H1 (cell line): ENCODE results near the gene INTS15. TPM values are rescaled to one million over a fixed set of nuclear protein-coding genes. Genes with fewer than 3 reads are reported as not detected.

Experiments
- ATF3 ChIP-seq: IDR thresholded peaks from 2 replicates; pipeline ENCODE4 v1.6.1; 2011; ENCODE audit warnings: low read depth, mild to moderate bottlenecking, low read length; ENCODE audit not compliant: insufficient read depth
- BCL11A ChIP-seq, 2 experiments: IDR thresholded peaks; one replicate each; pipeline ENCODE4 v1.6.1; 2011; ENCODE audit warnings: low read depth in 2 of 2, low read length in 2 of 2, mild to moderate bottlenecking in 2 of 2
- FOSL1 ChIP-seq: IDR thresholded peaks from 2 replicates; pipeline ENCODE4 v1.6.1; 2011; ENCODE audit warnings: mild to moderate bottlenecking, low read depth, low read length, moderate library complexity; ENCODE audit not compliant: insufficient read depth
- GTF2F1 ChIP-seq: IDR thresholded peaks from 2 replicates; pipeline ENCODE4 v1.6.1; 2012; ENCODE audit warnings: low read depth, low read length, improper control_type of control experiment, borderline replicate concordance
- JUN ChIP-seq: IDR thresholded peaks from 2 replicates; pipeline ENCODE4 v1.6.1; 2011; ENCODE audit warnings: low read depth, mild to moderate bottlenecking, improper control_type of control experiment, low read length
- SAP30 ChIP-seq: fragments of 300-600 bp; sonication (generic); IDR thresholded peaks from 2 replicates; pipeline ENCODE4 v1.7.1; 2012; ENCODE audit warnings: low read length, moderate library complexity, mild to moderate bottlenecking, inconsistent platforms; ENCODE audit not compliant: insufficient read depth, insufficient replicate concordance
- SIRT6 ChIP-seq: IDR thresholded peaks from one replicate; pipeline ENCODE4 v1.7.1; 2012; ENCODE audit warnings: low read length, inconsistent platforms
- ZNF274 ChIP-seq: IDR thresholded peaks from 2 replicates; pipeline ENCODE4 v1.7.0; 2012; ENCODE audit warnings: low read length, borderline replicate concordance; ENCODE audit errors: extremely low read depth
- polyA plus RNA-seq, 7 experiments: library from polyadenylated mRNA; depleted of rRNA in 3 of 7; stranded (reverse) in 5 of 7; unstranded in 2 of 7; fragments of >200 nt in 5 of 7; fragments of 200-250 nt in 2 of 7; gene quantifications; 1 replicate in 5 of 7; 2 replicates in 1 of 7; 4 replicates in 1 of 7; pipeline versions ENCODE4 v1.2.1 to v1.2.3, GENCODE V29; 2011 to 2013; ENCODE audit warnings: missing spikeins in 2 of 7, mixed read lengths in 2 of 7
- total RNA-seq: library from RNA; stranded (reverse); fragmentation: NEBNext Ultra II Directional; extraction: Animal tissue kit (Norgen Biotek cat#: 25700); gene quantifications from 2 replicates; pipeline ENCODE4 v1.2.1, GENCODE V29; 2021
- TF ChIP-seq, protein P1 (sequence below): fragments of 300-600 bp; sonication (generic); IDR thresholded peaks from 2 replicates; pipeline ENCODE4 v1.7.1; 2012; ENCODE audit warnings: low read length, moderate library complexity, mild to moderate bottlenecking, inconsistent platforms; ENCODE audit not compliant: insufficient replicate concordance

Gene INTS15
- total and polyA plus RNA-seq, 2 of the 8 experiments (the other 6 are each of a cell fraction or from before 2014, with no cell fraction given), result 23.0 to 25.7 TPM

- TF ChIP-seq, protein P1, sequence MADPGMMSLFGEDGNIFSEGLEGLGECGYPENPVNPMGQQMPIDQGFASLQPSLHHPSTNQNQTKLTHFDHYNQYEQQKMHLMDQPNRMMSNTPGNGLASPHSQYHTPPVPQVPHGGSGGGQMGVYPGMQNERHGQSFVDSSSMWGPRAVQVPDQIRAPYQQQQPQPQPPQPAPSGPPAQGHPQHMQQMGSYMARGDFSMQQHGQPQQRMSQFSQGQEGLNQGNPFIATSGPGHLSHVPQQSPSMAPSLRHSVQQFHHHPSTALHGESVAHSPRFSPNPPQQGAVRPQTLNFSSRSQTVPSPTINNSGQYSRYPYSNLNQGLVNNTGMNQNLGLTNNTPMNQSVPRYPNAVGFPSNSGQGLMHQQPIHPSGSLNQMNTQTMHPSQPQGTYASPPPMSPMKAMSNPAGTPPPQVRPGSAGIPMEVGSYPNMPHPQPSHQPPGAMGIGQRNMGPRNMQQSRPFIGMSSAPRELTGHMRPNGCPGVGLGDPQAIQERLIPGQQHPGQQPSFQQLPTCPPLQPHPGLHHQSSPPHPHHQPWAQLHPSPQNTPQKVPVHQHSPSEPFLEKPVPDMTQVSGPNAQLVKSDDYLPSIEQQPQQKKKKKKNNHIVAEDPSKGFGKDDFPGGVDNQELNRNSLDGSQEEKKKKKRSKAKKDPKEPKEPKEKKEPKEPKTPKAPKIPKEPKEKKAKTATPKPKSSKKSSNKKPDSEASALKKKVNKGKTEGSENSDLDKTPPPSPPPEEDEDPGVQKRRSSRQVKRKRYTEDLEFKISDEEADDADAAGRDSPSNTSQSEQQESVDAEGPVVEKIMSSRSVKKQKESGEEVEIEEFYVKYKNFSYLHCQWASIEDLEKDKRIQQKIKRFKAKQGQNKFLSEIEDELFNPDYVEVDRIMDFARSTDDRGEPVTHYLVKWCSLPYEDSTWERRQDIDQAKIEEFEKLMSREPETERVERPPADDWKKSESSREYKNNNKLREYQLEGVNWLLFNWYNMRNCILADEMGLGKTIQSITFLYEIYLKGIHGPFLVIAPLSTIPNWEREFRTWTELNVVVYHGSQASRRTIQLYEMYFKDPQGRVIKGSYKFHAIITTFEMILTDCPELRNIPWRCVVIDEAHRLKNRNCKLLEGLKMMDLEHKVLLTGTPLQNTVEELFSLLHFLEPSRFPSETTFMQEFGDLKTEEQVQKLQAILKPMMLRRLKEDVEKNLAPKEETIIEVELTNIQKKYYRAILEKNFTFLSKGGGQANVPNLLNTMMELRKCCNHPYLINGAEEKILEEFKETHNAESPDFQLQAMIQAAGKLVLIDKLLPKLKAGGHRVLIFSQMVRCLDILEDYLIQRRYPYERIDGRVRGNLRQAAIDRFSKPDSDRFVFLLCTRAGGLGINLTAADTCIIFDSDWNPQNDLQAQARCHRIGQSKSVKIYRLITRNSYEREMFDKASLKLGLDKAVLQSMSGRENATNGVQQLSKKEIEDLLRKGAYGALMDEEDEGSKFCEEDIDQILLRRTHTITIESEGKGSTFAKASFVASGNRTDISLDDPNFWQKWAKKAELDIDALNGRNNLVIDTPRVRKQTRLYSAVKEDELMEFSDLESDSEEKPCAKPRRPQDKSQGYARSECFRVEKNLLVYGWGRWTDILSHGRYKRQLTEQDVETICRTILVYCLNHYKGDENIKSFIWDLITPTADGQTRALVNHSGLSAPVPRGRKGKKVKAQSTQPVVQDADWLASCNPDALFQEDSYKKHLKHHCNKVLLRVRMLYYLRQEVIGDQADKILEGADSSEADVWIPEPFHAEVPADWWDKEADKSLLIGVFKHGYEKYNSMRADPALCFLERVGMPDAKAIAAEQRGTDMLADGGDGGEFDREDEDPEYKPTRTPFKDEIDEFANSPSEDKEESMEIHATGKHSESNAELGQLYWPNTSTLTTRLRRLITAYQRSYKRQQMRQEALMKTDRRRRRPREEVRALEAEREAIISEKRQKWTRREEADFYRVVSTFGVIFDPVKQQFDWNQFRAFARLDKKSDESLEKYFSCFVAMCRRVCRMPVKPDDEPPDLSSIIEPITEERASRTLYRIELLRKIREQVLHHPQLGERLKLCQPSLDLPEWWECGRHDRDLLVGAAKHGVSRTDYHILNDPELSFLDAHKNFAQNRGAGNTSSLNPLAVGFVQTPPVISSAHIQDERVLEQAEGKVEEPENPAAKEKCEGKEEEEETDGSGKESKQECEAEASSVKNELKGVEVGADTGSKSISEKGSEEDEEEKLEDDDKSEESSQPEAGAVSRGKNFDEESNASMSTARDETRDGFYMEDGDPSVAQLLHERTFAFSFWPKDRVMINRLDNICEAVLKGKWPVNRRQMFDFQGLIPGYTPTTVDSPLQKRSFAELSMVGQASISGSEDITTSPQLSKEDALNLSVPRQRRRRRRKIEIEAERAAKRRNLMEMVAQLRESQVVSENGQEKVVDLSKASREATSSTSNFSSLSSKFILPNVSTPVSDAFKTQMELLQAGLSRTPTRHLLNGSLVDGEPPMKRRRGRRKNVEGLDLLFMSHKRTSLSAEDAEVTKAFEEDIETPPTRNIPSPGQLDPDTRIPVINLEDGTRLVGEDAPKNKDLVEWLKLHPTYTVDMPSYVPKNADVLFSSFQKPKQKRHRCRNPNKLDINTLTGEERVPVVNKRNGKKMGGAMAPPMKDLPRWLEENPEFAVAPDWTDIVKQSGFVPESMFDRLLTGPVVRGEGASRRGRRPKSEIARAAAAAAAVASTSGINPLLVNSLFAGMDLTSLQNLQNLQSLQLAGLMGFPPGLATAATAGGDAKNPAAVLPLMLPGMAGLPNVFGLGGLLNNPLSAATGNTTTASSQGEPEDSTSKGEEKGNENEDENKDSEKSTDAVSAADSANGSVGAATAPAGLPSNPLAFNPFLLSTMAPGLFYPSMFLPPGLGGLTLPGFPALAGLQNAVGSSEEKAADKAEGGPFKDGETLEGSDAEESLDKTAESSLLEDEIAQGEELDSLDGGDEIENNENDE, result no peak
- TF ChIP-seq ATF3 (no peak), FOSL1 (no peak), SIRT6 (no peak), ZNF274 (no peak), BCL11A (IDR thresholded peaks at IDR 0.05; ENCODE audit: low read depth in 2 of 2, low read length in 2 of 2) (no peak), GTF2F1 (no peak), SAP30 (no peak), JUN (no peak)
- TF ChIP-seq, all 59 proteins: peak for 0
Observed at GRCh38 chr7:6639627-6640026, 49.8 kb downstream of the INTS15 start (continued).
